WERI-Rb-1 (cell line): ENCODE measurements around the gene TNFRSF1B.

ENCODE experiments used
- DNase-seq: peaks from one replicate; pipeline ENCODE4 v3.0.0-alpha.2; 2020
- H3K27ac ChIP-seq: fragments of 250-450 bp; sonication (Bioruptor Pico); 2 replicates; pipeline ENCODE4 v1.5.1; 2020; ENCODE audit warnings: mild to moderate bottlenecking, moderate library complexity
- H3K27me3 ChIP-seq: fragments of 250-450 bp; sonication (Bioruptor Pico); 2 replicates; pipeline ENCODE4 v1.5.1; 2021; ENCODE audit warnings: mild to moderate bottlenecking, low read depth, moderate library complexity; ENCODE audit not compliant: insufficient read depth, severe bottlenecking
- H3K36me3 ChIP-seq: fragments of 250-450 bp; sonication (Bioruptor Pico); 2 replicates; pipeline ENCODE4 v1.5.1; 2020; ENCODE audit warnings: mild to moderate bottlenecking, moderate library complexity
- H3K4me3 ChIP-seq: 2 replicates; pipeline ENCODE4 v1.5.1; 2011; ENCODE audit warnings: low read depth, mild to moderate bottlenecking, control low read depth, low read length
- H3K9me3 ChIP-seq: fragments of 250-450 bp; sonication (Bioruptor Pico); 2 replicates; pipeline ENCODE4 v1.5.1; 2021; ENCODE audit warnings: mild to moderate bottlenecking, moderate library complexity; ENCODE audit not compliant: severe bottlenecking
- TF ChIP-seq, protein P1 (sequence below): IDR thresholded peaks from 2 replicates; pipeline ENCODE4 v1.5.1; 2011; ENCODE audit warnings: low read depth, mild to moderate bottlenecking, control low read depth, inconsistent platforms, low read length

Gene TNFRSF1B

DNA sequence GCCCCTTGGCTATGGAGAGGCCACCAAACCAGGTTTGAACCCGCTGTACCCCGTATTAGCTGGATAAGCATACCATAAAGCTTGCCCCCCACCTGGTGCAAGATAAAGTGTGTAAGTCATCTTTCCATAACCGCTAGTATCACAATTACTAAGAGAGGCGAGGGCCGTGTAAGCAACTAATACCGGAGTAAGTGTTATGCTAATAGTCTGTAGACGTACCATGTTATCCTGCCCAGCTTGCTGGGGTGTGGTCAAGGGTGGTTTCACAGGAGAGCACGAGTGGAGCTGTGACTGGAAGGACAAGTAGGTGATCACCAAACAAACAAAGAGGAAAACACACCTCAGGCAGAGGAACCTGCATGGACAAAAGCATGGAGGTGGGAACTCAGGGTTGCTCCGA, 3.6 kb upstream of the TNFRSF1B start:
- TF ChIP-seq, protein P1, sequence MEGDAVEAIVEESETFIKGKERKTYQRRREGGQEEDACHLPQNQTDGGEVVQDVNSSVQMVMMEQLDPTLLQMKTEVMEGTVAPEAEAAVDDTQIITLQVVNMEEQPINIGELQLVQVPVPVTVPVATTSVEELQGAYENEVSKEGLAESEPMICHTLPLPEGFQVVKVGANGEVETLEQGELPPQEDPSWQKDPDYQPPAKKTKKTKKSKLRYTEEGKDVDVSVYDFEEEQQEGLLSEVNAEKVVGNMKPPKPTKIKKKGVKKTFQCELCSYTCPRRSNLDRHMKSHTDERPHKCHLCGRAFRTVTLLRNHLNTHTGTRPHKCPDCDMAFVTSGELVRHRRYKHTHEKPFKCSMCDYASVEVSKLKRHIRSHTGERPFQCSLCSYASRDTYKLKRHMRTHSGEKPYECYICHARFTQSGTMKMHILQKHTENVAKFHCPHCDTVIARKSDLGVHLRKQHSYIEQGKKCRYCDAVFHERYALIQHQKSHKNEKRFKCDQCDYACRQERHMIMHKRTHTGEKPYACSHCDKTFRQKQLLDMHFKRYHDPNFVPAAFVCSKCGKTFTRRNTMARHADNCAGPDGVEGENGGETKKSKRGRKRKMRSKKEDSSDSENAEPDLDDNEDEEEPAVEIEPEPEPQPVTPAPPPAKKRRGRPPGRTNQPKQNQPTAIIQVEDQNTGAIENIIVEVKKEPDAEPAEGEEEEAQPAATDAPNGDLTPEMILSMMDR, result no peak
- Histone ChIP-seq H3K27ac (no peak overlapping the region), H3K27me3 (peaks cover 52% of the 10 kb centered on the region), H3K4me3 (no peak overlapping the region), H3K36me3 (no peaks in the 10 kb centered on the region), H3K9me3 (no peaks in the 10 kb centered on the region)
- DNase-seq, result no peak

DNA sequence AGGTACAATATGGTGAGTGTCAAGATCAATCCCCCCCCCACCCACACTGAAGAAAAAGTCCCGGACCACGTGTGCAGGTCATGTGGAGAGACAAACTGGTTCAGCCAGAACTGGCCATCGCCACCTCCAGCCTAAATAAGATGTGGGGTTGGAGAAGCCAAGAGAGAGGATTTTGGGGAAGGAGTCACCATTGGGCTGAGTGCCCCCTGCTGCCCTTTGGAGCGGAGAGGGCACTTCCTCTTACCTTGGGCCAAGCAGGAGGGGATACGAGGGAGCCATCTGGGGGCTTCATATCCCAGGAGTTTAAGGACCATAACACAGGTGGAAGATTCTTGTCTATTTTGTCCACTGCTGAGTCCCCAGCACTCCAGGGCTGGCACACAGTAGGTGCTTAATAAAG, 2.6 kb upstream of the TNFRSF1B start:
- no peak overlapping the region for H3K27ac ChIP-seq
- DNase-seq, result no peak
- H3K36me3 ChIP-seq, result no peaks in the 10 kb centered on the region
- TF ChIP-seq, protein P1, result no peak
- no peaks in the 10 kb centered on the region for H3K9me3 ChIP-seq
- H3K27me3 ChIP-seq, result peaks cover 62% of the 10 kb centered on the region
- no peak overlapping the region for H3K4me3 ChIP-seq

- DNase-seq, result no peak
- Histone ChIP-seq H3K9me3 (no peaks in the 10 kb centered on the region), H3K27ac (no peak overlapping the region), H3K4me3 (no peak overlapping the region), H3K36me3 (no peaks in the 10 kb centered on the region), H3K27me3 (peaks cover 72% of the 10 kb centered on the region)
- TF ChIP-seq, protein P1, result no peak
These were observed 1.4 kb upstream of the TNFRSF1B start for GRCh38 chr1:12165342-12165741.

- TF ChIP-seq, protein P1, result no peak
- Histone ChIP-seq H3K27me3 (peaks cover 91% of the 10 kb centered on the region), H3K27ac (no peak overlapping the region), H3K9me3 (no peaks in the 10 kb centered on the region), H3K36me3 (no peaks in the 10 kb centered on the region), H3K4me3 (no peak overlapping the region)
- no peak for DNase-seq
These were observed 970 bp downstream of the TNFRSF1B start for GRCh38 chr1:12167493-12168429.

- peaks cover 85% of the 10 kb centered on the region for H3K27me3 ChIP-seq
- H3K9me3 ChIP-seq, result no peaks in the 10 kb centered on the region
- no peaks in the 10 kb centered on the region for H3K36me3 ChIP-seq
- no peak overlapping the region for H3K27ac ChIP-seq
- no peak overlapping the region for H3K4me3 ChIP-seq
- TF ChIP-seq, protein P1, result no peak
- DNase-seq, result no peak
These were observed 1.8 kb downstream of the TNFRSF1B start for GRCh38 chr1:12168451-12169160.
